WI38 (cell line): ENCODE data around the gene MGAT4A.

Experiments used
- H3K4me3 ChIP-seq: 2 replicates; pipeline ENCODE4 v1.5.1; 2011; ENCODE audit warnings: low read depth, mild to moderate bottlenecking, control low read depth, low read length
- TF ChIP-seq, protein P1 (sequence below): IDR thresholded peaks from 2 replicates; pipeline ENCODE4 v1.5.1; 2012; ENCODE audit warnings: low read depth, mild to moderate bottlenecking, control low read depth, low read length

Gene MGAT4A

GRCh38 chr2:98656800-98657199 lies 74.1 kb downstream of the MGAT4A start:
- TF ChIP-seq, protein P1, sequence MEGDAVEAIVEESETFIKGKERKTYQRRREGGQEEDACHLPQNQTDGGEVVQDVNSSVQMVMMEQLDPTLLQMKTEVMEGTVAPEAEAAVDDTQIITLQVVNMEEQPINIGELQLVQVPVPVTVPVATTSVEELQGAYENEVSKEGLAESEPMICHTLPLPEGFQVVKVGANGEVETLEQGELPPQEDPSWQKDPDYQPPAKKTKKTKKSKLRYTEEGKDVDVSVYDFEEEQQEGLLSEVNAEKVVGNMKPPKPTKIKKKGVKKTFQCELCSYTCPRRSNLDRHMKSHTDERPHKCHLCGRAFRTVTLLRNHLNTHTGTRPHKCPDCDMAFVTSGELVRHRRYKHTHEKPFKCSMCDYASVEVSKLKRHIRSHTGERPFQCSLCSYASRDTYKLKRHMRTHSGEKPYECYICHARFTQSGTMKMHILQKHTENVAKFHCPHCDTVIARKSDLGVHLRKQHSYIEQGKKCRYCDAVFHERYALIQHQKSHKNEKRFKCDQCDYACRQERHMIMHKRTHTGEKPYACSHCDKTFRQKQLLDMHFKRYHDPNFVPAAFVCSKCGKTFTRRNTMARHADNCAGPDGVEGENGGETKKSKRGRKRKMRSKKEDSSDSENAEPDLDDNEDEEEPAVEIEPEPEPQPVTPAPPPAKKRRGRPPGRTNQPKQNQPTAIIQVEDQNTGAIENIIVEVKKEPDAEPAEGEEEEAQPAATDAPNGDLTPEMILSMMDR, result no peak
- no peak overlapping the region for H3K4me3 ChIP-seq

DNA sequence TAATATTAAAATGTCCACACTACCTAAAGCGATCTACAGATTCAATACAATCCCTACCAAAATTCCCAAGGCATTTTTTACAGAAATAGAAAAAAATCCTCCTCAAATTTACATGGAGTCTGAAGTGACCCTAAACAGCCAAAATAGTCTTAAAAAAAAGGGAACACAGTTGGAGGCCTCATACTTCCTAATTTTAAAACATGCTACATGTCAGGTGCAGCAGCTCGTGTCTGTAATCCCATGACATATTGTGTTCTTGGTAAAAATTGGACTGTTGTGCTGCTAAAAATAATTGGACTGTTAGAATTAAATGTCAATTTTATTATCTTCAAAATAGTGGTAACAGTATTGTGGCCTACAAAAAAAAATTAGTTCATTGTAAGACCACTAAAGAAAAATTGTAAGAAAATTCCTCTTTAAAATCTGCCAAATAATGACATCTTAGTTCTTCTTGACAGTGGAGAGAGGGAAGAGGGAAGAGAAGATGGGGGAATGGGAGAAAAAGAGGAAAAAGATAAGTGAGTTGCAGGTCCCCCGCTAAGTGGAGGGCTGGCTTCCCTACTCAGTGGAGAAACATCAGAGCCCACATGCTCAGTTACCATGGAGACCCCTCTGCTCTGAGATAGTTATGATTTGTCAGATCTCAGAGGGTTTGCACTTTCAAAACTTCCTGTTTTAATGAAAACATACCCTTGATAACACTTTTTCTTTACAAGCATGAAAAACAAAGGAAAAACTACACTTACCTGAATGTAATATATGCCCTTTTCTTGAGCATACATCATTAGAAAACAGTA lies 76.0 kb downstream of the MGAT4A start:
- H3K4me3 ChIP-seq, result no peak overlapping the region
- TF ChIP-seq, protein P1, result no peak

DNA sequence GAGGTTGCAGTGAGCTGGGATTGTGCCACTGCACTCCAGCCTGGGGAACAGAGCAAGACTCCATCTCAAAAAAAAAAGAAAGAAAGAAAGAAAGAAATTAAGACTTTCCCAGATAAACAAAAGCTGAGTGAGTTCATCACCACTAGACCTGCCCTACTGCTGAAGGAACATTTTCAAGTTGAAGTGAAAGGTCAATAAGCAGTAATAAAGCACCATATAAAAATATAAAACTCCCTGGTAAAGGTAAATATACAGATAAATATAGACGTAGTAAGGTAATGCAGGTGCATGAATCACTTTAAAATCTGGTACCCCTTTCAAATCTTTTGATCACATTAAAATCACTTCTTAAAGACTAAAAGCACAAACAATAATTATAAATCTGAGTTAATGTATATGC lies 79.9 kb downstream of the MGAT4A start:
- H3K4me3 ChIP-seq, result no peak overlapping the region
- TF ChIP-seq, protein P1, result no peak

DNA sequence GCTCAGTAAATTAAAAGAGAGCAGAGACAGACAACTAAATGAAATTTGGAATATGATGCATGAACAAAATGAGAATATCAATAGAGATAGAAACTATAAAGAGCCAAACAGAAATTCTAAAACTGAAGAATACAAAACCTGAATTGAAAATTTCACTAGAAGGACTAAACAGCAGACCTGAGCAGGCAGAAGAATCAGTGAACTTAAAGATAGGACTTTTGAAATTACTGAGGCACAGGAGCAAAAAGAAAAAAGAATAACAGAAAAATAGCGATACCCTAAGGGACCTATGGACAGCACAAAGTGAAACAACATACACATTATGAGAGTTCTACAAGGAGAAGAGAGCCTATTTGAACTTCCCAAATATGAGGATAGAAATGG lies 80.9 kb downstream of the MGAT4A start:
- TF ChIP-seq, protein P1, result no peak
- no peak overlapping the region for H3K4me3 ChIP-seq

DNA sequence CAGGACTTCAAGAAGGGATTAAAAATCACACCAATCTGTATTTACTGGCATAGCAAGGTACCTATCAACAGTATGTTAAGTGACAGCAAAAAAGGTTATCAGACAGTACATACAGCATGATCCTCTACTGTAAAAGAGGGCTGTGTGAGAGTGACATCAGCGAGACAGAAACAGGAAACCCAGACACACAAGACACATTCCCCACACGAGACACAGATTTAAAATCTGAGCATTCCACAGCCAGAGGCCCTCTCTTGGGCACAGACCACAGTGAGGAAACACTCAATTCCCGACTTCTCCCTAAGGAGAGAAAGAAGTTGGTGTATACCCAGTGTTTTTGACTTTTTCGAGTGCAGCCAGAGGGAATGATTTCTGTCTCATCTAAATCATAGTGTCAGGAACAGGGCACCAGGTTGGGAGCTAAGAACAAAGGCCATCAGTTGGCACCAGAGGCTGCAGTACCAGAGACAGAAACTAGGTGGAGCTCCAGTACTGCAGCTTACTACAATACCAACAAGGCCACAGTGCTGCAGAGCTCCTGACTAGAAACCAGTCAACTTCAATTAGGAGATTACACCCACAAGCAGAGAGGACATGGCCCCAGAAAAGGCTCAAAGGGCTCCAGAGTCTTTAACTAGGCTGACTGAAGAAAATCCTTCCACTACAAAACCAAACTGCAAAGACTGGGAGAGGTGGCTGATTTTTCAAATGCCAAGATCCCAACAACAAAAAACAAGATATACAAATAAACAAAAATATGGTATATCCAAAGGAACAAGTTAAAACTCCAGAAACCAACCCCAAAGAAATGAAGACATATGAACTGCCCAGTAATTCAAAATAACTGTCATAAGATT lies 81.6 kb downstream of the MGAT4A start:
- TF ChIP-seq, protein P1, result peak; percentile 99

DNA sequence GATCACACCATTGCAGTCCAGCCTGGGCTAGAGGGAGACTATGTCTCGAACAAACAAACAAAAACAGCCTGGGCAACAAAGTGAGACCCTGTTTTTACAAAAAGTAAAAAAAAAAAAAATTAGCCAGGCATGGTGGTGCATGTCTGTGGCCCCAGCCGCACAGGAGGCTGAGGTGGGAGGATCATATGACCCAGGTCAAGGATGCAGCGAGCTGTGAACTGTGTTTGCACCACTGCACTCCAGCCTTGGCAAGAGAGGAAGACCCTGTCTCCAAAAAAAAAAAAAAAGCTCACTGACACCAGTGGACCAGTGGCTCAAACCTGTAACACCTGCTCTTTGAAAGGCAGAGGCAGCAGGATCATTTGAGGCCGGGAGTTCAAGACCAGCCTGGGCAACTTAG lies 82.5 kb downstream of the MGAT4A start:
- TF ChIP-seq, protein P1, result no peak

More for the DNA sequence above, 81.6 kb downstream of the MGAT4A start:
- H3K4me3 ChIP-seq, result no peak overlapping the region

DNA sequence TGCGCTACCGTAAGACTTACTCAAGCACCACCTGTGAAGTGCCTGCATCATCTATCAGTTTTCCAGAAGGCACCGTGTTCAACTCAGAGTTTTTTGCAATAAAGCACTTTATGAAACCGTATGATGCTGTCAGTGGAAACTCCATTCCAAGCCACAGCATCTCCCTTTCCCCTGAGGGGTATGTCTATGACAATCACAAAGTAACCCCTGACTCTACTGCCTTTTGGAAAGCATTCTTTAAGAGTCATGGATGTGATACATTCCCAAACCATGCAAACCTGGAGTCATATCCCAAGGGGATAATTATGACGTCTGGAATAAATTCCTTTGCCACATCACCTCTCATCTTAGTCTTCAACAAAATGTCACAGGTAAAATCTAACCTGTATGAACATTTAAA lies 83.3 kb downstream of the MGAT4A start:
- TF ChIP-seq, protein P1, result no peak
- H3K4me3 ChIP-seq, result no peak overlapping the region

More for the DNA sequence above, 82.5 kb downstream of the MGAT4A start:
- H3K4me3 ChIP-seq, result no peak overlapping the region
